ENCODE results near the gene BNC2.
"Not testable (repeated sequence)": the region's sequence is repeated elsewhere in the genome, so short reads cannot be mapped to it uniquely, and the experiment has no call there.

The BNC2 gene

DNA sequence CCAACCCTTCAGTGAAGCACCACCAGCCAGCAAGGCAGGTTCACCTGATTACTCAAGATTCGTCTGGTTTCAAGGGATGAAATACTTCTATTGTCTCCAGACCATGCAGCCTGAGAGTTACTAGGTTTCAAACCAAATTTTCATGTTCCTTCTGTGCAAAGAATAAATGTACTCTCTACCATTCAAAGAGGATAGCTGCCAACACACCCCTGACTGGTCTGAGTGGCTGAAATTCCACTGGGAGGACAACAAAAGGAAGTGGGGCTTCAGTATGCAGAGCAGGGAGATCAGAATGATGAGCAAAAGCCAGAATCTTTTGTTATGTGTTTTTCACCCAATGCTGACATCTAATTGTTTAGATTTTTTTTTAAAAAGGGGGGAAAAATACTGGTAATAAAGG, 356.3 kb downstream of the BNC2 start:
- no peak for DNase-seq (ENCODE audit: low read depth in 2 of 3, low spot score in 2 of 3)

DNA sequence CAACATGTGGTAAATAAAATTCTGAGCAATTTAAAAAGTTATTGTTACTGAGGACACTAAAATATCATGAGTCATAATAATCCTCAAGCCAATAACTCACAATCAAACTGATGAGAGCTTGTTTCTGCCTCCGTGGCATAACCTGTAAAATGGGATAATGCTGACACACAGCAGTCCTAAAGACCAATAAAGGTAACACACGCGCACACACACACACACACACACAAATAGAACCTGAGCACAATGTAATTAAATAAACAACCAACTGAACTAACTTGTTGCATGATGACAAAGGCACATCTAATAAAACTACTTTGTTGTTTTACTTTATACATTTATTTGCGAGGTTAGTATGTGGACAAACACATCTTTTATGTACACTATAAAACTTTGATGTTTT, 358.2 kb downstream of the BNC2 start:
- no peak for DNase-seq (ENCODE audit: low read depth in 2 of 3, low spot score in 2 of 3)

DNA sequence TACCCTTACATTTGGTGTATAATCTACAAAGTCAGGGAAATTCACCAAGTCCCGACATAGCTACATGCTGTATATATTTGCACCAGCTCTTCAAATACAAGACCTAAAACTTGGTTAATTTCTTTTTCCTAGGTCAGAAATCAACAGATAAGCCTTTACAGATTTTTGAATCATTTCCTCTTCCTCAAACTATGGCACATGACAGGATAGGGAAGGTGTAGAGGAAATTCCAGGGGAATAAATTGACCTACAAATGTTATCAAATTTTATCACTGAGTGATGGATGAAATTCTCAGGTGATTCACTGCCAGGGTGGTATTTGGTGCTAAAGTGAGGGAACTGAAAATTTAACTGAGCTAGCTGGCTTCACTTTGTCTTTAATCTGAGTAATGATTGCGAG, 360.0 kb downstream of the BNC2 start:
- DNase-seq (ENCODE audit: low read depth in 2 of 3, low spot score in 2 of 3): no peak

DNA sequence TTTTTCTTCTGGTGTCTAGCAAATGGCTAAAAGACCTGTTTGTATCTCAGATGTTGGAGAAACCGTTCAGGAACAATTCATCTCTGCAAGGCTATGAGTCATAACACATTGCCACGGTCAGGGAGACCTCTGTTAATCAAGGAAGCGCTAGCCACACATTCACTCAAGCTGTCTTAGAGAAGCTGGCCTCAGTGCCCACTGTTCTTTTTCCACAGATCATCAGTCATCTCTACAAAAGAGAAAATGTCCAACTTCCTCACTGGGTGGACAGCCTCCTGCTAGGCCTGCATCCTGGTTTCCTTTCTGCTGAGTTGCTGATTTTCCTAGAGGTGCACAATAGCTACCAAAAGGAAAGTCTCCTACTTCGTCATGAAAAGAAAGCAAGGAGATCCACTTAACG, 360.5 kb downstream of the BNC2 start:
- DNase-seq (ENCODE audit: low read depth in 2 of 3, low spot score in 2 of 3): no peak

DNA sequence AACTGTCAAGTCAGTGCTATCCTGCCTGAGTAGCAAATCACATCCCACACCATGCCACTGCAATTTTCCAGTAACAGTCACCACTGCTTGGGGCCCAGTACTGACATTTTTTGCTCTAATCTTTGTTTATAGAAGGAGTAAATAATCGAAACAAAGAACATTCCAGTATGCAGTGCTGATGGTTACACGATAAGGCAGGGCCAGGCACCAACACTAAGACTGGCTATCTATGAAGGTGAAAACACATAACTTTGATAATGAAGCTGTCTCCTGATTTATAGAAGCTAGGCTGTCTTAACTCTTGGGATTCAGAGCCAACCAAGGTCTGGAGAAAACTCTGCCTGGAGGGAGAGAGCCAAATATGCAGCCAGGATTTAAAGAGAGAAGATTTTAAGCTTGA, 365.3 kb downstream of the BNC2 start:
- no peak for DNase-seq (ENCODE audit: low read depth in 2 of 3, low spot score in 2 of 3)

DNA sequence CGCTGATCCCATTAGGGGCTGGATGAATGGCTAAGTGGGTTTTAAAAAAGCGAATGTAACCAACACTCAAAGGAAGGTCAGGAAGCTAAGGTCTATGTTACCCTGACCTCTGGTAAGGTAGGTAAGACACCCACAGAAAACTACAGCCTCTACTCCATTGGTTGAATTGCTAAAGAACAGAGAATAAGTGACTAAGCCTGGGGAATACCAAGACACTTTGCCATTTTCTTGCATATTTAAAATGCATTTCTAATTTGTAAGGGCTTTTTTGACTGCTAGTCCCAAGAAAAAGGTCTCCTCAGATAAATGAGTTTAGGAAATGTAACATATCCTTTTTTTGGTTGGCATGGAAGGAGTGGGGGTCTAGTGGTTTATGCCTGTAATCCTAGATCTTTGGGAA, 368.7 kb downstream of the BNC2 start:
- DNase-seq (ENCODE audit: low read depth in 2 of 3, low spot score in 2 of 3): no peak

DNA sequence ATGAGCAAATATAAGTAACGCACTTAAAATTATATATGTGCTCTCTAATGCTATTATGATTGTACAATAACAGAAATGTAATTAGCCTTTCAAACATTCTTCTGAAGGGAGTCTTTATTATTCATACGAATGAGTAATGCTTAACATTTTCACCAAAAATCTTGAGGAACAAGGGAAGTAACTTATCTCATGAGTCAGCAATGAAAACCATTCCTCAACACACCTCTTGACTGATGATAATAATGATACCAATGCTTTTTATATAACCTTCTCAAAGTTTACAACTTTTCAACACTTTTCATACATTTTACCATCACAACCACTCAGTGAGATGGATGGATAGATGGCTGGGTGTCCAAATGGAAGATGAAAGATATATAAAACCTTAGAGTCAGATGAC, 369.3 kb downstream of the BNC2 start:
- no peak for DNase-seq (ENCODE audit: low read depth in 2 of 3, low spot score in 2 of 3)

DNA sequence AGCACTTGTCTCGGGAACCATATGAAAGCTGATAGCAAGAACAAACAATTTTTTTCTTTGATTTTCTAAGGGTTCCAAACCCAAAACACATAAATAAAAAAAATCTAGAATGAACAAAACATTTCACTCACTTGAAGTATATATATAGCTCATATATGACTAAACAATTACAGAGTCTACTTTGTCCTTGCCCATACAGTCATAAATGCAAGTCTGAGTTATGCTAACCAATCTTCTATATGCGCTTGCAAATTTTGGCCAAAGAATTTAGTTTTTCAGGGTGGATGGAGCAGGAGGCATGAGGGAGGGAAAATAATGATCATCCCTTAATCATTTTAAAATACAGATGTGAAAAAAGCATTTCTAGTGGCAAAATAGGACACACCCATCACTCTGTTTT, 370.1 kb downstream of the BNC2 start:
- DNase-seq (ENCODE audit: low read depth in 2 of 3, low spot score in 2 of 3): no peak

DNA sequence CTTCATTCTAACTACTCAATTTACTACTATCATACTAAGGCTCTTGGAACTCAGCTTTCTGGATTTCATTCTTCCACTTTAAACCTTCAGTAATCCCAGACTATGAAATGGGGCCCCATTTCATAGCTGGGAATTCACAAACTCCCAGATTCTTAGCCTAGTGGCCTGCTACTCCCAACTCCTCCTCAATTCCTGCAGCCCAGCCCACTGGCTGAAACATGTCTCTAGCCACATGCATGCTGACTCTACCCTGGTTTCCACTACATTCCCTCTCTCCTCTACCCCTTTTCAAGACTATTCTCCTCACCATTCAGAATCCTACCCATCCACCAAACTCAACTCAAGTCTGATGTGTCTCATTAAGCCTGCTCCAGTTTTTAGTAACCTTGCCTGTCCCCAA, 370.6 kb downstream of the BNC2 start:
- DNase-seq (ENCODE audit: low read depth in 2 of 3, low spot score in 2 of 3): no peak

DNA sequence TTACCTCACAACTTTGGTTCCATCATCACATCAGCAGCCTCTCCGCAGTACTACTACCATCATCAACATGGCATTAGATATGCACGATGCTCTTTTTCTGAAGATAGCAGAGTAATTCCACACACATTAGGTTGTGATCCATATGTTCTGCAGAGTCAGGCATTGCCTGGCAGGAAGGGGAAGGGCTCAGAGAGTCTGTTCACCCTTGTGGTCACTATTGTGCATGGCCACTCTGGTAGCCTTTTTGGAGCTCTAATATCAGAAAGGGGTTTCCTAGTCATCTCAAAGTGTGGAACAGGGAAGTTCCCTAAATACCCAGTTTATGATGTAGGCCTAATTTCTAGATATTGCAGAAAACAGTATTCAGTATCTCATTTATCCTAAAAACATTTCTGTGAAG, 373.6 kb downstream of the BNC2 start:
- no peak for DNase-seq (ENCODE audit: low read depth in 2 of 3, low spot score in 2 of 3)

DNA sequence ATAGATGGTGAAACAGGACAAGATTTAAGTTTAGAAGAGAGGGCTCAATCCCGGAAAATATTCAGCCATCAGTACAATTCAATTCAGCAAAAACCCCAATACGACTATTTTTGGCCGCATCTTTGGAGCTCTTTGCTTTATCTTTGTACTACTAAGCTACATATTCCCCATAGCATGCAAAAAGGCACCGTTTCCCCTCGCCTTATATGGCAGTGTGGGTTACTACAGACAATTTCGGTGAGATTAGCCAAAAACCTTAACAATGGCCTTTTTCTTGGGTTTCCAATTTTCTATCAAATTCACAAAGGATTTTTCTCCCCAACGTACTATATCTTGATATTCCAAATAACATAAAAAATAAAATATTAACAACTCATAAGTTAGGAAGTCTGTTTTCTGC, 382.6 kb downstream of the BNC2 start:
- DNase-seq (ENCODE audit: low read depth in 2 of 3, low spot score in 2 of 3): no peak

DNA sequence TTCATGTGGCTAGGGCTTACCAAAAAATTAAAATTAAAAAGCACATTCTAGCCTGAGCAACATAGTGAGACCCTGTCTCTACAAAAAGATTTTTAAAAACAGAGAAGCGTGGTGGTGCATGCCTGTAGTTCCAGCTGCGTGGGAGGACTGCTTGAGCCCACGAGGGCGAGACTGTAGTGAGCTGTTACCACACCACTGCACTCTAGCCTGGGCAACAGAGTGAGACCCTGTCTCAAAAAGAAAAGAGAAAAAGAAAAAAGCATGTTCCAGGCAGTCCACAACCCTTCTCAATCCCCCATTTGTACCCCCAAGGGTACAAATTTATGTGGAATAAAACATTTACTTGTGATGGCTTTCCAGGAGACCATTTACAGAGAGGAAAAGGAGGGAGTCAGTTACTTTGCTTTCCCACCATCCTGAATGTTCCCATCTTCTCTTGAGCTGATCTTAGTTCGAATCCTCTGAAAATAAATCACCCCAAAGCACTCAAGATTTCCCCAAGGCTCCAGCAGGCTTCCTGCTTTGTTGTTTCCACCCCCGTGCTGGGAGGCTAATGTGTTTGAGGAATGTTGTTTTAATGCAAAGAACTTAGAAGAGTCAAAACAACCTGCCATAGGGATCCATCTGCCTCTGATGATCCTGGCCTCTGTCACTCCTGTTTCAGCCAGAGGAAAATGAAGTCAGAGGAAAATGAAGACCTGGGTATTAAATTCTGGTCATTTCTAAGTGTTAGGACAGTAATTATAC, 384.7 kb downstream of the BNC2 start:
- no peak for DNase-seq (ENCODE audit: low read depth in 2 of 3, low spot score in 2 of 3)

DNA sequence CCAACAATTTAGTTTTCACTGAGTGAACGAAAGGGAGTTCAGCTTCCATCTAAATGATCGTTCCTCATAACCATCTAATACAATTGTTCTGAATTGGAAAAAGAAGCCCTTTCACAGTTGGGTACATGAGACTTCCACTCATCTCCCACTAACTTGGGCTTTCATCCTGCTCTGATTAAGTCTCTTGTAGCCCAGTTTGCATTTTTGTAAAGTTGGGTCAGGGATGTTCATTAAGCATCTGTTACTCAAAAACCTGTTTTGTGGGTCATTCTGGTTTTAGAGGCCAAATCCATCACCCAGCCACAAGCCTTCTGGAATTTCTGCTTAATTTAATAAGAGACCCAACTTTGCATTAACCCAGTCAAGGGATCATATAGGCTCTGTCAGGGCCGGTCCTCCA, 385.3 kb downstream of the BNC2 start:
- no peak for DNase-seq (ENCODE audit: low read depth in 2 of 3, low spot score in 2 of 3)

DNA sequence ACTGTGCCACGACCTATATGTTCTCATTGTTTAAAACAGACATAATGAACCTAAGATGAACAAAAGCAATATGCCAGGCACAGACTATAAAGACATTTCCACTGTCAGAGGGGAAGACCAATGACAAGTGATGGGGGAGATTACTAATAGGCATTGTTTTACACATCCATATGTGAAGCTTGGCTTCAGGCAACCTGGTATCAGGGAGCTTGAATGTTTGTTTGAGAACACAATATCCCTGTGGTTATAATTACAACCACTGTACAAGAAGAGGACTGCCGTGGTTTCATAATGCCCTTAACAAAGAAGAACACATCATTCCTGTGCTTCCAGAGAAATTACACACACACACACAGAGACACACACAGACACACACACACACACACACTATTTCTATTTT, 385.7 kb downstream of the BNC2 start:
- DNase-seq (ENCODE audit: low read depth in 2 of 3, low spot score in 2 of 3): no peak

DNA sequence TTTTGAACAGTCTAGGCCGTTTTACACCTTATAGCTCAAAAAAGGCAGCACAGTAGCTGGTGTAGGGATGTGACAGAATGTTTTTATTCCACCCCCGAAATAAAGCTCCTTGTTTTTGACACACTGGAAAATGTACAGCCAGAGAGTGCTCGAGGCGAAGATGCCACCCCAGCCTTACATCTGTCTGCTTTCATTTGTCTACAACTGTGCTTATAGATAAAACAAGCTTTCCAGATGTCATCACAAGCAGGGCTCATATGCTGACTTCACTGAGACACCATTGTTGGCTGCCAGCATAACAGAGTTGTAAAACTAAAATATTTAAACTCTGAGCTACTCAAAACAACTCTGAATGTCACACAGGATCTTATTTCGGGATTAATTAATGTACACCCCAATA, 386.3 kb downstream of the BNC2 start:
- DNase-seq (ENCODE audit: low read depth in 2 of 3, low spot score in 2 of 3): no peak

DNA sequence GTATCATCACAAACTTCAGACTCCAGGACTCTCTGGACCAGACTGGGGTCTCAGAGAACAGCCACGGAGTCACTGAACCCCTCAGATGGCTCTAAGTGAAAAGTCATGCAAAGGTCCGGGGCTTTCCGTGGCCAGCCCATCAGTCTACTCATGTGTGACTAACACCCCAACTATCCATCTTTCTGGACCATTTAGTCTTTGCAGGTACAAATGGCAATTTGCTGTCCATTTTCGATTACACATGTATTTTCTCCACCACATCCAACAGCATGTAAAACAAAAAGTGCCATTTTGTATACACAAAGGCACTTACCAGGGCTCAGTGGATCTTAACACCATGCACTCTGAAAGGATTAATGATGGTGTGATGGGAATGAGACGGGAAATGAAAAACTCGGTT, 387.7 kb downstream of the BNC2 start:
- DNase-seq (ENCODE audit: low read depth in 2 of 3, low spot score in 2 of 3): no peak

DNA sequence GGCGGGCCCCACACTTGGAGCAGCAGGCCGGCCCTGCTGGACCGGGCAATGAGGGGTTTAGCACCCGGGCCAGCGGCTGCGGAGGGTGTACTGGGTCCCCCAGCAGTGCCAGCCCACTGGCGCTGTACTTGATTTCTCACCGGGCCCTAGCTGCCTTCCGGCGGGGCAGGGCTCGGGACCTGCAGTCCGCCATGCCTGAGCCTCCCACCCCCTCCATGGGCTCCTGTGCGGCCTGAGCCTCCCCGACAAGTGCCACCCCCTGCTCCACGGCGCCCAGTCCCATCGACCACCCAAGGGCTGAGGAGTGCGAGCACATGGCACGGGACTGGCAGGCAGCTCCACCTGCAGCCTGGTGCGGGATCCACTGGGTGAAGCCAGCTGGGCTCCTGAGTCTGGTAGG, 389.9 kb downstream of the BNC2 start:
- not testable (repeated sequence) for DNase-seq (ENCODE audit: low read depth in 2 of 3, low spot score in 2 of 3)

DNA sequence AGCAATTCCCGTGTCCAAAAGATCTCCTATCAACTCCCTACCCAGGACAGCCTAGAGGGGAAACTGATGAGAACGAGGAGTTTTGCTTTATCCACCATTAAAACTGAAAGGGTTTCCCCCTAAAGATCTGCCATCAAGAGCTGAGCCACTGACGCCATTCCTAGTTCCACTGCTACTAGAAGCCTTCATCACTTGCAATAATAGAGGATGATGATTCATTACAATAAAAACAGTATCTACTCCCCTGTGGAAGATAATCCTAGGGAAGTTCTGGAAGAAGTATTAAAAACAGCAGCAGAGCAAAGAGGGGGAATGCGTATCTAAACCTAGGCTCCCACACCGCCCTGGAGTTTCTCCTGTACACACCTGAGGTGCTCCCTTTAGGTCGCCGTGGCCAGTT, 394.5 kb downstream of the BNC2 start:
- DNase-seq (ENCODE audit: low read depth in 2 of 3, low spot score in 2 of 3): no peak

DNA sequence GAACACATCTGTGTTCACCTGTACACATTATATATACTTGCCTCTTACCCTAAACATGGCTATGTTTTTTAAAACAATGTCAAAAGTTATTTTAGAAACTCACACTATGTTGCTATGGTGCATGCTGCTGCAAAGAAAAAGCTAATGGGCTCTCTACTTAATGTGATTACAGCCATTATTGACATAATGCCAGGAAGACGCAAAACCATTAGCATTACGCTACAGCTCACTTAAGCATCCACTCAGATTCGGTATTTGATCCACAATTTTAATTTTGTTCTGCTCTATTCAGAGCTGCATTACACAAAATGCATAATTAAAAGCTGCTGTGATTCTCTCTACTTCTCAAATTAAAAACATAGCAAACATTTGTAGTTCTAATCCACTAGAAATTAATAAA, 395.2 kb downstream of the BNC2 start:
- DNase-seq (ENCODE audit: low read depth in 2 of 3, low spot score in 2 of 3): no peak

DNA sequence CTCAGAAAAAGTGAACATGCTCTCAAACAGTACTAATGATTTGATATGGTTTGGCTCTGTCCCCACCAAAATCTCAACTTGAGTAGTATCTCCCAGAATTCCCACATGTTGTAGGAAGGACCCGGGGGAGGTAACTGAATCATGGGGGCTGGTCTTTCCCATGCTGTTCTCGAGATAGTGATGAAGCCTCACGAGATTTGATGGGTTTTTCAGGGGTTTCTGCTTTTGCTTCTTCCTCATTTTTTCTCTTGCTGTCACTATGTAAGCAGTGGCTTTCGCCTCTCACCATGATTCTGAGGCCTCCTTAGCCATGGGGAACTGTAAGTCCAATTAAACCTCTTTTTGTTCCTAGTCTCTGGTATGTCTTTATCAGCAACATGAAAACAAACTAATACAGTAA, 401.3 kb downstream of the BNC2 start:
- no peak for DNase-seq (ENCODE audit: low read depth in 2 of 3, low spot score in 2 of 3)

DNA sequence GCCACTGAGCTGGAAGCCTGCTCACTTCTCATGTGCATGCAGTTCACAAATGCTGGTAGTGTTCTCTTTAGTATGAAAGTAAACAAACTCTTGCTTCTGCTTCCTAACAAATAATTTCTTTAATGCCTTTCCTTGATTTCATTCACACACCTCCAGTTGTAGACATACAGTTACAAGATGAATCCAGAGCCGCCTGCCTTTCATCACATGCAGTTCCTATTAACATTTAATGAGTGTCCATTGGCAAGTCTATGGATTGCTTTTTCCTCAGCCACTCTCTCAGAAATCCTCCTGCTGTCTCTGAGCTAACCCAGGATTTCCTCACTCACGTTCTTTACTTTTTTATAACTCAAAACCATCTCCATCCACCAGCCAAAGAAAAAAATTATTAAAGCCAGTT, 408.6 kb downstream of the BNC2 start:
- DNase-seq (ENCODE audit: low read depth in 2 of 3, low spot score in 2 of 3): no peak

DNA sequence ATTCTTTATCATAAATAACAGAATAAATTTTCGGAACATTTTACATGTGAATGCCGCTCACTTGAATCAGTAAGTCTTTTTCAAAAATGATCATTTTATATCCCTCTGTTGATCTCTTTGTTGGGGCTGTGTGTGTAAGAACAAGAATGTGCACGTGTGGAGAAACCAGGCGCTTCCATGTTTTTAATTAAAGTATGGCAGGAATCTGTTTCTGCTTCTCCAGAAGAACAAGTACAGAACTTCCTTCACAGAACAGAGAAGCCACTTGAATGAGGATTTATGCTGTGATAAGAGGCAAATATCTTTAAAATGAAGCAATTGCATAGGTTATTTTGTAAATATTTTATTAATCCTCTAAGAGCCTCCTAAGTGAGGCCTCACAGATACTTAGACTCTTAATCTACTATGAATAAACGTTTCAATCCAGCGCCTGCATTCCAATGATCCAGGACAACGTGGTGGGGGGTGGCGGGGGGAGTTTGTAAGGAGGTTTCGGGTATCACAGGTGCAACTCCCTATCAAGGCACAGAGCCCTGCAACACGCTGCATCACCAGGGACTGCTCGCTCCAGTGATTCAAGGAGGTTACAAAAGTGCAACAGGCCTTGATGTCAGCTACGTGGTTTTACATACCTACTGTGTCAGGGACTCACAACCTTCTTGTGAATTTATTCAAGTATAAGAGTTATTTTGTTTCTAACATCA, 409.2 kb downstream of the BNC2 start:
- DNase-seq (ENCODE audit: low read depth in 2 of 3, low spot score in 2 of 3): no peak

DNA sequence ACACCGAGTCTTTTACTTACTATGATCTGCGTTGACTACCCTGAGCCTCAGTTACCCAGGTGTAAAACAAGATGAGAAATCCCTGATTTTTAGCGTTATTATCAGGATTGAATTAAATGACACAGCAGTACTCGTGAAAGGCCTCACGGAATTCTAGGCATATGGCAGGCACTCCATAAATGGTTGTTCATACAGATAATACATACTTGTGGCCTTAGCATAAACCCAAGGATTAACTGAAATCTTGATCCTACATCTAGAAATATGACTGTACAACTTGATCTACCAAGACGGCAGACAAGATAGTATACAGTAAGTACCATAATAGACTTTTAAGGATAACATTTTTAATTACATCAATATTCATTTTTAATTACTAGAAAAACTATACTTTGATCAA, 409.8 kb downstream of the BNC2 start:
- no peak for DNase-seq (ENCODE audit: low read depth in 2 of 3, low spot score in 2 of 3)

Data from activated CD8-positive, alpha-beta memory T cell treated with anti-CD3 and anti-CD28 coated beads for 48 hours (primary cell).